ENCODE data around the gene HSPA9.

Gene HSPA9

GRCh38 chr5:138544181-138545134, 30.7 kb downstream of the HSPA9 start:
- no peak for TF ChIP-seq CTCF (IDR thresholded peaks at IDR 0.05; ENCODE audit: low read depth, low read length)
- no peak for DNase-seq (ENCODE audit: extremely low read depth, low read depth)

GRCh38 chr5:138543730-138544104, 31.5 kb downstream of the HSPA9 start:
- no peak for DNase-seq (ENCODE audit: extremely low read depth, low read depth)
- no peak for TF ChIP-seq CTCF (IDR thresholded peaks at IDR 0.05; ENCODE audit: low read depth, low read length)

DNA sequence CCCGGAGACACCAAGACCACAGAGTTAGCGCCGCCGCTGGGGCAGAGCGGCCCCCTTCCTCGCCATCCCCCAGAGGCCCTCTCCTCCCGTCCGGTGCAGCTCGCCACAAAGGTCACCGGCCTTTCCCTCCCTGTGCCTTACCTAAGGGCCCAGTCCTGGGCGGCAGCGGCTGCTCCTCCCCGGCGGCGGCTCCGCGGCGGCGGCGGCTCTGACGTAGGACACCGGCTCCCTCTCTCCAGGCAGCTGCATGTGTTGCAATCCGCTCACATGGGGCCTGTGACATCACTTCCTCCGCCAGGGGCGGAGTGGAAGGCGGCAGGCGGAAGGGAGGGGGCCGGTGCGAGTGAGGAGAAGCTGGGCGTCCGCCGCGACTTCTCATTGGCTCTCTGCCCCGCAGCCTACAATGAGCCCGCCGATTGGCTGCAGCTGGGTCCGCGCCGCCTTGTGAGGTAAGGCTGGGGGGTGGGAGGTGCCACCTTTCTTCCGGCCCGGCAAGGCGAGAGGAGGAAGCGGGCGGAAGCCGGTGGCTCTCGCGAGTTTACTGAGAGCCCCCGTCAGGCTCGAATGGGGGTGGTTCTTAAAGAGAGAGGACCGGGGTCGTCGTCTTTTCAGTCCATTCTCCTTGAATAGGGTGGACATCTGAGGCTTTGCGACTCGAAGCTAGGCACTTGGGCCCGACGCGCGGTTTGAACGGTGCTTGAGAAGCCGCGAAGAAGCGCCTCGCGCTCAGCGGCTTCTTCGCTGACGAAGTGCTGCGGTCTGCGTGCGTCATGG, 32.1 kb downstream of the HSPA9 start, which contains the start of gene ETF1:
Gene ETF1, minus strand, starts transcription at position 281 of the 774 bp plus-strand sequence. CDS start 318 bp downstream, outside the sequence.
- no peak for TF ChIP-seq CTCF (IDR thresholded peaks at IDR 0.05; ENCODE audit: low read depth, low read length)
- DNase-seq (ENCODE audit: extremely low read depth, low read depth), result peak; percentile 100

GRCh38 chr5:138542180-138542955, 32.8 kb downstream of the HSPA9 start:
- TF ChIP-seq CTCF (IDR thresholded peaks at IDR 0.05; ENCODE audit: low read depth, low read length), result no peak
- no peak for DNase-seq (ENCODE audit: extremely low read depth, low read depth)

- TF ChIP-seq CTCF (IDR thresholded peaks at IDR 0.05; ENCODE audit: low read depth, low read length), result no peak
- DNase-seq (ENCODE audit: extremely low read depth, low read depth), result no peak
These were observed 33.6 kb downstream of the HSPA9 start for GRCh38 chr5:138541511-138542179.

- TF ChIP-seq CTCF (IDR thresholded peaks at IDR 0.05; ENCODE audit: low read depth, low read length), result no peak
- DNase-seq (ENCODE audit: extremely low read depth, low read depth), result no peak
These were observed 35.4 kb downstream of the HSPA9 start for GRCh38 chr5:138539791-138540190.

Measured in AG09319 (cell line).